Measurements from ENCODE around the gene SPOCK3.

- TF ChIP-seq EZH2 (IDR thresholded peaks at IDR 0.05; ENCODE audit: borderline replicate concordance, low read depth, low read length, severe bottlenecking) (no peak), CTCF (IDR thresholded peaks at IDR 0.05; ENCODE audit: extremely low read depth in 1 of 2, insufficient read depth in 1 of 2, low read depth in 1 of 2, low read length in 2 of 2) (no peak), POLR2A (IDR thresholded peaks at IDR 0.05; ENCODE audit: low read depth, low read length) (no peak), MAX (IDR thresholded peaks at IDR 0.05; ENCODE audit: insufficient read depth, insufficient read length) (no peak), POLR2AphosphoS5 (IDR thresholded peaks at IDR 0.05; ENCODE audit: insufficient read depth, low read depth, low read length) (no peak), FOS (IDR thresholded peaks at IDR 0.05; ENCODE audit: borderline replicate concordance, insufficient read depth, low read length) (no peak), JUN (IDR thresholded peaks at IDR 0.05; ENCODE audit: borderline replicate concordance, insufficient read depth, insufficient read length, low read depth) (no peak), MYC (IDR thresholded peaks at IDR 0.05; ENCODE audit: low read depth, low read length) (no peak), GATA2 (IDR thresholded peaks at IDR 0.05; ENCODE audit: insufficient read depth, insufficient read length, low read depth, low read length) (no peak)
Observed at GRCh38 chr4:167111622-167112021, 122.7 kb downstream of the SPOCK3 start.
